Breast epithelium (tissue), 3 donors: Measurements from ENCODE around the gene CADM3.

ENCODE experiments used
- POLR2A ChIP-seq: fragments of 450-650 bp; IDR thresholded peaks from one replicate; pipeline ENCODE4 v1.6.1; 2016; ENCODE audit warnings: antibody characterized with exemption, mild to moderate bottlenecking, moderate library complexity
- POLR2AphosphoS5 ChIP-seq, 3 donors: sonication (generic); formaldehyde crosslinking; IDR thresholded peaks; one replicate each; pipeline ENCODE4 v1.6.1; 2017; ENCODE audit warnings: antibody characterized with exemption in 3 of 3
- TF ChIP-seq, protein P1 (sequence below), 3 donors: fragments of 450-650 bp; IDR thresholded peaks; one replicate each; pipeline ENCODE4 v1.5.1; 2016 to 2017; ENCODE audit warnings: antibody characterized with exemption in 3 of 3, mild to moderate bottlenecking in 3 of 3, moderate library complexity in 3 of 3

DNA sequence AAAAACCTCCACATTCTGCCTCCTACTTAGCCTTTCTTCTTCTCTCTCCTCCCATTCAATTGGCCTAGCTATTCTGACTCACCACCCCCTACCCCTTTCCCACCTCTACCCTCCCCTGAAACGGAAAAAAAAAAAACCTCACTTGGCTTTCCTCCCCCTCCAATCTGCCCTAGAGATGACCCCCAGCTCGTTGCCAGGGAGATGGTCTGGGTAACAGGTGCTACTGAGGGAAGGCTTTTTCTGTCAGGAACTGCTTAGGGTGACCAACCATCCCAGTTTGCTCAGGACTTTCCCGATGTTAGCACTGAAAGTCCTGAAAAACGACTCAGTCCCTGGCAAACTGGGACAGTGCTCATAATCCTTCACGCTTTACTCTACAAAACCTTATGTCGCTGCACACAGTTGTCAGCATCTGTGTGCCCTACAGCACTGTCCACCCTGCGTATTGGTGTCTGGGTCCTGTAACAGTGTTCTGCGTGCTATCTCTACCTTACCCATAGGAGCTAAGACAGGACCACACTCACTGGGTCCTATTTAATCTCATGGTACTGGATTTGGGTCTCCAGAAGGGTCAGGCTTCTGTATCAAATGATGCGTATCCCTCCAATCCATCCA is 7.7 kb upstream of the CADM3 start:
- no peak for TF ChIP-seq POLR2A
- TF ChIP-seq, protein P1, sequence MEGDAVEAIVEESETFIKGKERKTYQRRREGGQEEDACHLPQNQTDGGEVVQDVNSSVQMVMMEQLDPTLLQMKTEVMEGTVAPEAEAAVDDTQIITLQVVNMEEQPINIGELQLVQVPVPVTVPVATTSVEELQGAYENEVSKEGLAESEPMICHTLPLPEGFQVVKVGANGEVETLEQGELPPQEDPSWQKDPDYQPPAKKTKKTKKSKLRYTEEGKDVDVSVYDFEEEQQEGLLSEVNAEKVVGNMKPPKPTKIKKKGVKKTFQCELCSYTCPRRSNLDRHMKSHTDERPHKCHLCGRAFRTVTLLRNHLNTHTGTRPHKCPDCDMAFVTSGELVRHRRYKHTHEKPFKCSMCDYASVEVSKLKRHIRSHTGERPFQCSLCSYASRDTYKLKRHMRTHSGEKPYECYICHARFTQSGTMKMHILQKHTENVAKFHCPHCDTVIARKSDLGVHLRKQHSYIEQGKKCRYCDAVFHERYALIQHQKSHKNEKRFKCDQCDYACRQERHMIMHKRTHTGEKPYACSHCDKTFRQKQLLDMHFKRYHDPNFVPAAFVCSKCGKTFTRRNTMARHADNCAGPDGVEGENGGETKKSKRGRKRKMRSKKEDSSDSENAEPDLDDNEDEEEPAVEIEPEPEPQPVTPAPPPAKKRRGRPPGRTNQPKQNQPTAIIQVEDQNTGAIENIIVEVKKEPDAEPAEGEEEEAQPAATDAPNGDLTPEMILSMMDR (IDR thresholded peaks at IDR 0.05): no peak
- no peak for TF ChIP-seq POLR2AphosphoS5 (IDR thresholded peaks at IDR 0.05)
